Left ventricle myocardium inferior (tissue), 1 donor: ENCODE results near the gene SMAD2. TPM values are rescaled to one million over a fixed set of nuclear protein-coding genes. Genes with fewer than 3 reads are reported as not detected.

ENCODE experiments used
- DNase-seq: peaks from one replicate; pipeline ENCODE4 v3.0.0-alpha.2; 2020
- H3K27ac ChIP-seq: fragments of 200-600 bp; replicated peaks from 2 replicates; pipeline ENCODE4 v1.8.0; 2021
- H3K27me3 ChIP-seq: fragments of 200-600 bp; 2 replicates; pipeline ENCODE4 v1.8.0; 2021; ENCODE audit warnings: low read depth
- H3K36me3 ChIP-seq: fragments of 200-600 bp; 2 replicates; pipeline ENCODE4 v1.8.0; 2021
- H3K4me1 ChIP-seq: fragments of 200-600 bp; 2 replicates; pipeline ENCODE4 v1.8.0; 2021
- H3K4me3 ChIP-seq: fragments of 200-600 bp; 2 replicates; pipeline ENCODE4 v1.8.0; 2021; ENCODE audit warnings: mild to moderate bottlenecking, moderate library complexity
- H3K9me3 ChIP-seq: fragments of 200-600 bp; replicated peaks from 2 replicates; pipeline ENCODE4 v1.8.0; 2021
- intact Hi-C: fragments of 100-400 bp; cut with micrococcal nuclease; formaldehyde crosslinking; loops from one replicate; pipeline ENCODE4 v1.11.0; 2022
- total RNA-seq: library from RNA; stranded (reverse); fragmentation: NEBNext Ultra II Directional; extraction: Animal tissue kit (Norgen Biotek cat#: 25700); gene quantifications from one replicate; pipeline ENCODE4 v1.2.1, GENCODE V29; 2021
- TF ChIP-seq, protein P1 (sequence below): fragments of 200-600 bp; IDR thresholded peaks from 2 replicates; pipeline ENCODE4 v1.8.0; 2021; ENCODE audit warnings: antibody characterized with exemption, mild to moderate bottlenecking, borderline replicate concordance
- donor health status: DM: no; HTN: yes; CAD: no; lungs with severe emphysema.

Gene SMAD2
- total RNA-seq, 1 donor from 2014 or later, result 80.9 TPM

DNA sequence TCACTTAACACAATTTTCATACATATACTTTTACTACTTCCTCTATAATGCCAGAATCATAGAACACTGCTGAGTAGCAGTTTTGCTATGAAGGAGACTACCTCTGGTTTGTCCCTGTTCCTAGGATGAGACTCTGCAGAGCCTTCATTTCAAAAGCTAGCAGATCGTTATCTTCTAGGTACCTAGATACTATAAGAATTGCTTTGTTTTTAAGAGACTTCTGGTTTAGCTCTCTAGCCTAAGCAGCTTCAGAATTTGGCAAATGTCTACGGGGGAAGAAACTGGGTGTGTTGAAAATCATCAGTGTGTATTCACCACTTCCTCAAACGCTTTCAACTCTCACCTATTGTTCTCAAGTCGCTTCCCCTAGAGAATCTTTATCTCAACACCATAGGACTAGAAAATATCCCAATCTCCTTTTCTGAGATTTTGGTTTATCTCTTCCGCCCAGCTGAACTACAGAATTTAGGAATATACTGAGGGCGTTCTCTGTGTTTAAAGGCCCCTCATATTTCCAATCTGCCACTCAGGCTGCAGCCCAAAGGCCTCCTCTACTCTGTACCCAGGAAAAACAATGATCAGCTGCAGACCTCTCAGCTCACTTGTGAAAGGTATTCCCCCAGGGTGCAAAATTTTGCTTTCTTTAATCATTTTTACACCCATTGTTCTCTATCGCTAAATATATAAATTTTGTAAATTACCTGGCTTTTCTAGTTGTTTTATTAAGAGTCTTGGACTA, 28.7 kb downstream of the SMAD2 start:
- H3K27me3 ChIP-seq, result no peaks in the 10 kb centered on the region
- H3K4me3 ChIP-seq, result no peak overlapping the region
- TF ChIP-seq, protein P1, sequence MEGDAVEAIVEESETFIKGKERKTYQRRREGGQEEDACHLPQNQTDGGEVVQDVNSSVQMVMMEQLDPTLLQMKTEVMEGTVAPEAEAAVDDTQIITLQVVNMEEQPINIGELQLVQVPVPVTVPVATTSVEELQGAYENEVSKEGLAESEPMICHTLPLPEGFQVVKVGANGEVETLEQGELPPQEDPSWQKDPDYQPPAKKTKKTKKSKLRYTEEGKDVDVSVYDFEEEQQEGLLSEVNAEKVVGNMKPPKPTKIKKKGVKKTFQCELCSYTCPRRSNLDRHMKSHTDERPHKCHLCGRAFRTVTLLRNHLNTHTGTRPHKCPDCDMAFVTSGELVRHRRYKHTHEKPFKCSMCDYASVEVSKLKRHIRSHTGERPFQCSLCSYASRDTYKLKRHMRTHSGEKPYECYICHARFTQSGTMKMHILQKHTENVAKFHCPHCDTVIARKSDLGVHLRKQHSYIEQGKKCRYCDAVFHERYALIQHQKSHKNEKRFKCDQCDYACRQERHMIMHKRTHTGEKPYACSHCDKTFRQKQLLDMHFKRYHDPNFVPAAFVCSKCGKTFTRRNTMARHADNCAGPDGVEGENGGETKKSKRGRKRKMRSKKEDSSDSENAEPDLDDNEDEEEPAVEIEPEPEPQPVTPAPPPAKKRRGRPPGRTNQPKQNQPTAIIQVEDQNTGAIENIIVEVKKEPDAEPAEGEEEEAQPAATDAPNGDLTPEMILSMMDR, result no peak
- H3K4me1 ChIP-seq, result peaks cover 64% of the 10 kb centered on the region
- H3K27ac ChIP-seq, result peak overlapping the region; percentile 9
- no peak for DNase-seq
- intact Hi-C loops, result no loop called here
- peaks cover 36% of the 10 kb centered on the region for H3K9me3 ChIP-seq
- peaks cover 7% of the 10 kb centered on the region for H3K36me3 ChIP-seq

- no peak for DNase-seq
- peaks cover 21% of the 10 kb centered on the region for H3K9me3 ChIP-seq
- no peak overlapping the region for H3K4me3 ChIP-seq
- intact Hi-C loops, result no loop called here
- H3K27ac ChIP-seq, result no peak overlapping the region
- H3K36me3 ChIP-seq, result peaks cover 11% of the 10 kb centered on the region
- H3K4me1 ChIP-seq, result peaks cover 66% of the 10 kb centered on the region
- no peaks in the 10 kb centered on the region for H3K27me3 ChIP-seq
- TF ChIP-seq, protein P1, result no peak
Observed at GRCh38 chr18:47899107-47899840, 31.2 kb downstream of the SMAD2 start.

GRCh38 chr18:47898696-47899095, 31.8 kb downstream of the SMAD2 start:
- Histone ChIP-seq H3K4me3 (no peak overlapping the region), H3K36me3 (peaks cover 11% of the 10 kb centered on the region), H3K9me3 (peaks cover 17% of the 10 kb centered on the region), H3K27me3 (no peaks in the 10 kb centered on the region), H3K4me1 (peaks cover 72% of the 10 kb centered on the region), H3K27ac (no peak overlapping the region)
- intact Hi-C loops, result no loop called here
- TF ChIP-seq, protein P1, result no peak
- DNase-seq, result no peak

- peaks cover 74% of the 10 kb centered on the region for H3K4me1 ChIP-seq
- TF ChIP-seq, protein P1, result no peak
- intact Hi-C loops, result no loop called here
- H3K9me3 ChIP-seq, result peaks cover 12% of the 10 kb centered on the region
- no peak for DNase-seq
- H3K27me3 ChIP-seq, result no peaks in the 10 kb centered on the region
- H3K27ac ChIP-seq, result no peak overlapping the region
- no peak overlapping the region for H3K4me3 ChIP-seq
- peaks cover 11% of the 10 kb centered on the region for H3K36me3 ChIP-seq
Observed at GRCh38 chr18:47898055-47898454, 32.4 kb downstream of the SMAD2 start.

- Histone ChIP-seq H3K27ac (no peak overlapping the region), H3K27me3 (no peaks in the 10 kb centered on the region), H3K9me3 (peaks cover 10% of the 10 kb centered on the region), H3K4me1 (peaks cover 61% of the 10 kb centered on the region), H3K36me3 (peaks cover 16% of the 10 kb centered on the region), H3K4me3 (no peak overlapping the region)
- DNase-seq, result no peak
- TF ChIP-seq, protein P1, result no peak
- intact Hi-C loops, result no loop called here
Observed at GRCh38 chr18:47895565-47896250, 34.8 kb downstream of the SMAD2 start.
